Cardiac fibroblast (primary cell): ENCODE data around the gene TLR3.

Experiments used
- DNase-seq, 2 donors: peaks; one replicate each; pipeline versions ENCODE4 v3.0.0 to v3.0.0-alpha.2; 2010; ENCODE audit warnings: low read depth in 2 of 2
- H3K4me3 ChIP-seq, 2 donors: replicated peaks in 1 of 2; 1 replicate in 1 of 2; 2 replicates in 1 of 2; pipeline ENCODE4 v1.5.1; 2011; ENCODE audit warnings: low read depth in 2 of 2, low read length in 2 of 2, mild to moderate bottlenecking in 2 of 2, moderate library complexity in 1 of 2
- CTCF ChIP-seq: IDR thresholded peaks from one replicate; pipeline ENCODE4 v1.5.1; 2011; ENCODE audit warnings: low read depth, mild to moderate bottlenecking, low read length, inconsistent platforms

Gene TLR3

GRCh38 chr4:186051096-186051495 lies 17.9 kb upstream of the TLR3 start:
- no peak for DNase-seq
- TF ChIP-seq CTCF: no peak
- no peak overlapping the region for H3K4me3 ChIP-seq

GRCh38 chr4:186058253-186058979 lies 10.5 kb upstream of the TLR3 start:
- no peak for DNase-seq
- no peak overlapping the region for H3K4me3 ChIP-seq
- TF ChIP-seq CTCF: no peak

GRCh38 chr4:186058980-186059316 lies 10.0 kb upstream of the TLR3 start:
- H3K4me3 ChIP-seq: no peak overlapping the region
- no peak for DNase-seq
- no peak for TF ChIP-seq CTCF

GRCh38 chr4:186061921-186062320 lies 7.0 kb upstream of the TLR3 start:
- no peak overlapping the region for H3K4me3 ChIP-seq
- no peak for DNase-seq
- TF ChIP-seq CTCF: no peak

GRCh38 chr4:186067757-186068385 lies 1.1 kb upstream of the TLR3 start:
- DNase-seq: peak; percentile 69 to 75
- peak; percentile 45 for TF ChIP-seq CTCF
- peak overlapping the region in 1 of 2 donors; percentile 47 for H3K4me3 ChIP-seq

- H3K4me3 ChIP-seq: peak overlapping the region; percentile 36 to 47
These were observed 773 bp downstream of the TLR3 start for GRCh38 chr4:186069729-186070128.

More at GRCh38 chr4:186069729-186070128, 773 bp downstream of the TLR3 start:
- no peak for DNase-seq
- TF ChIP-seq CTCF: no peak
